ENCODE data around the gene FAN1. TPM values are rescaled to one million over a fixed set of nuclear protein-coding genes. Genes with fewer than 3 reads are reported as not detected.

FAN1 gene
- total RNA-seq, 1 donor from 2014 or later: 17.5 TPM

GRCh38 chr15:30962079-30962478 lies 58.4 kb downstream of the FAN1 start:
- peak overlapping the region; percentile 17 for H3K27ac Mint-ChIP-seq (ENCODE audit: unreplicated experiment)

DNA sequence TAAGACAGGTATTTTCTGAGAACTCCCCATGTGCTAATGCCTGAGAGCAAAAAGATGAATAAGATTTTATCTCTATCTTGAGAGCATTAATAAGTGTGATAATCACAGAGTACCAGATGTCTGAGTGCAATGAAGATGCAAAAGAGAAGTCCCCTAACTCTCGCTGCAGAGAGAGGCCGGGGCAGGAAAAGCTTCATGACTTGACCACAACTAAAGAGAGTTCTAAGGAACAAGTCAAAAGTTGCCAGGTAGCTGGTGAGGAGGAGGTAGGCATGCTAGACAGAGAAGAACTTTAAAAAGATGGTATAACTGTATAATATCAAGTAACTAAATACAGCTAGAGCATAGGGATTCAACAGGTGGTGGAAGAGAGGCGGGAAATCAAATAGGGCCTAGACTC lies 58.9 kb downstream of the FAN1 start:
- Mint-ChIP-seq H3K4me3 (ENCODE audit: unreplicated experiment) (no peak overlapping the region), H3K9me3 (ENCODE audit: unreplicated experiment) (no peaks in the 10 kb centered on the region), H3K27ac (ENCODE audit: unreplicated experiment) (no peak overlapping the region), H3K27me3 (ENCODE audit: unreplicated experiment) (peaks cover 5% of the 10 kb centered on the region), H3K36me3 (ENCODE audit: low read depth, unreplicated experiment) (peaks cover 8% of the 10 kb centered on the region), H3K4me1 (ENCODE audit: unreplicated experiment) (peaks cover 9% of the 10 kb centered on the region)
- no peak for TF ChIP-seq CTCF (IDR thresholded peaks at IDR 0.05; ENCODE audit: unreplicated experiment)
- DNase-seq (ENCODE audit: low spot score): no peak

More at GRCh38 chr15:30962079-30962478, 58.4 kb downstream of the FAN1 start:
- peaks cover 9% of the 10 kb centered on the region for H3K4me1 Mint-ChIP-seq (ENCODE audit: unreplicated experiment)
- no peak overlapping the region for H3K4me3 Mint-ChIP-seq (ENCODE audit: unreplicated experiment)
- no peaks in the 10 kb centered on the region for H3K9me3 Mint-ChIP-seq (ENCODE audit: unreplicated experiment)
- no peak for TF ChIP-seq CTCF (IDR thresholded peaks at IDR 0.05; ENCODE audit: unreplicated experiment)
- peaks cover 5% of the 10 kb centered on the region for H3K27me3 Mint-ChIP-seq (ENCODE audit: unreplicated experiment)
- DNase-seq (ENCODE audit: low spot score): no peak
- peaks cover 11% of the 10 kb centered on the region for H3K36me3 Mint-ChIP-seq (ENCODE audit: low read depth, unreplicated experiment)

GRCh38 chr15:30963681-30964080 lies 60.0 kb downstream of the FAN1 start:
- no peak for TF ChIP-seq CTCF (IDR thresholded peaks at IDR 0.05; ENCODE audit: unreplicated experiment)
- peaks cover 3% of the 10 kb centered on the region for H3K36me3 Mint-ChIP-seq (ENCODE audit: low read depth, unreplicated experiment)
- peaks cover 9% of the 10 kb centered on the region for H3K4me1 Mint-ChIP-seq (ENCODE audit: unreplicated experiment)
- no peaks in the 10 kb centered on the region for H3K9me3 Mint-ChIP-seq (ENCODE audit: unreplicated experiment)
- no peak overlapping the region for H3K27ac Mint-ChIP-seq (ENCODE audit: unreplicated experiment)
- no peak overlapping the region for H3K4me3 Mint-ChIP-seq (ENCODE audit: unreplicated experiment)
- H3K27me3 Mint-ChIP-seq (ENCODE audit: unreplicated experiment): peaks cover 2% of the 10 kb centered on the region
- no peak for DNase-seq (ENCODE audit: low spot score)

DNA sequence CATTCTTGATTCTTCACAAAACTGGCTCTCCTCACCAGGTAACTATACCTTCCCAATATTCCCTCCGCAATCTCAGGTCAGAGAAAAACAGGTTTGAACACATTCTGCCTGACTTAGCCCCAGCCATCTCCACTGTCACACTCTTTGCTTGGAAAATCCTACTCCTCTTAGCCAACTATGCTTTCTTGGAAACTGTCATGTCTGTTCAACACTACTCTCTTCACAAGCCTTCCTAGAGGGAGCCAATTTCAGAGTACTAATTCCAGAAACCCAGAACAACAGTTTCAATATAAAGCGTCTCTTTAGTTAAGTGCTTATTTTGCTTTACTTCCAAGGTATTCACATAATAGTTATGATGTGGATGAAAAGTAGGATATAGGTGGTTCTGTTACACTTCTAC lies 66.0 kb downstream of the FAN1 start:
- TF ChIP-seq CTCF (IDR thresholded peaks at IDR 0.05; ENCODE audit: unreplicated experiment): no peak
- peaks cover 3% of the 10 kb centered on the region for H3K36me3 Mint-ChIP-seq (ENCODE audit: low read depth, unreplicated experiment)
- H3K27ac Mint-ChIP-seq (ENCODE audit: unreplicated experiment): no peak overlapping the region
- H3K4me1 Mint-ChIP-seq (ENCODE audit: unreplicated experiment): no peaks in the 10 kb centered on the region
- no peaks in the 10 kb centered on the region for H3K9me3 Mint-ChIP-seq (ENCODE audit: unreplicated experiment)
- no peak overlapping the region for H3K4me3 Mint-ChIP-seq (ENCODE audit: unreplicated experiment)
- DNase-seq (ENCODE audit: low spot score): no peak
- H3K27me3 Mint-ChIP-seq (ENCODE audit: unreplicated experiment): no peaks in the 10 kb centered on the region

DNA sequence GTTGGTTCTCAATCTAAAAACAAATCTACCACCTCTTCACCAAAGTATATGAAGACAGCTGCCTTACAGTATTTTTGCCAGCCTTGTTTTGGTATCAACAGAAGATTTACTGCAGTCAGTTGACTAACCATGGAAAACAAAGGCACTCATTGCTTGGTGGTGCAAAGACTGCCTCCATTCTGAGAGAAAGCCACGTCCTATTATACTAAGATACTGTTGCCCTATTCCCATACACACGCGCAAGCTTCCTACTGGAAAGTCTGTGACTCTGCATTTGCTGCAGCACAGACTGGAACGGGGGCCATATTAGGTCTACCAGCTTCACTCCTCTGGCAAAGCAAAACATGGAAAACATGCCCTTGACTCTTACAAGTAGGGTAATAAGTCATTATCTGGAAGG lies 69.7 kb downstream of the FAN1 start:
- Mint-ChIP-seq H3K4me3 (ENCODE audit: unreplicated experiment) (no peak overlapping the region), H3K9me3 (ENCODE audit: unreplicated experiment) (no peaks in the 10 kb centered on the region), H3K4me1 (ENCODE audit: unreplicated experiment) (no peaks in the 10 kb centered on the region), H3K27me3 (ENCODE audit: unreplicated experiment) (no peaks in the 10 kb centered on the region), H3K36me3 (ENCODE audit: low read depth, unreplicated experiment) (peaks cover 3% of the 10 kb centered on the region), H3K27ac (ENCODE audit: unreplicated experiment) (no peak overlapping the region)
- no peak for TF ChIP-seq CTCF (IDR thresholded peaks at IDR 0.05; ENCODE audit: unreplicated experiment)
- no peak for DNase-seq (ENCODE audit: low spot score)
